Liver (tissue), 9 donors: ENCODE measurements around the gene JAKMIP3. TPM values are rescaled to one million over a fixed set of nuclear protein-coding genes. Genes with fewer than 3 reads are reported as not detected.
A peak's percentile ranks its signal among the peaks of the same experiment; 100 is the strongest.

Experiments
- DNase-seq: peaks from one replicate; pipeline ENCODE4 v3.0.0-alpha.2; 2017; ENCODE audit warnings: low spot score
- H3K27ac ChIP-seq, 2 donors: one replicate each; pipeline ENCODE4 v1.7.0; 2013; ENCODE audit warnings: inconsistent platforms in 2 of 2, low read length in 2 of 2, control low read depth in 1 of 2, low read depth in 1 of 2, mild to moderate bottlenecking in 1 of 2
- H3K27me3 ChIP-seq, 4 donors: one replicate each; pipeline versions ENCODE4 v1.6.1 to v1.7.0; 2013; ENCODE audit warnings: low read length in 3 of 4, inconsistent platforms in 1 of 4, mild to moderate bottlenecking in 1 of 4, moderate library complexity in 1 of 4; ENCODE audit not compliant: control insufficient read depth in 4 of 4, insufficient read depth in 4 of 4
- H3K36me3 ChIP-seq, 4 donors: one replicate each; pipeline versions ENCODE4 v1.6.1 to v1.7.0; 2013; ENCODE audit warnings: low read length in 3 of 4, mild to moderate bottlenecking in 3 of 4, low read depth in 1 of 4, moderate library complexity in 1 of 4; ENCODE audit not compliant: control insufficient read depth in 4 of 4, insufficient read depth in 3 of 4
- H3K4me1 ChIP-seq, 4 donors: one replicate each; pipeline versions ENCODE4 v1.6.1 to v1.7.0; 2013; ENCODE audit warnings: low read length in 3 of 4, mild to moderate bottlenecking in 3 of 4, moderate library complexity in 1 of 4; ENCODE audit not compliant: control insufficient read depth in 4 of 4, insufficient read depth in 4 of 4
- H3K4me3 ChIP-seq, 3 donors: one replicate each; pipeline versions ENCODE4 v1.6.1 to v1.7.0; 2013; ENCODE audit warnings: low read length in 3 of 3, control low read depth in 1 of 3, low read depth in 1 of 3, mild to moderate bottlenecking in 1 of 3
- H3K9ac ChIP-seq, 2 donors: one replicate each; pipeline ENCODE4 v1.7.0; 2013; ENCODE audit warnings: low read length in 2 of 2, mild to moderate bottlenecking in 2 of 2, moderate library complexity in 2 of 2, control low read depth in 1 of 2, low read depth in 1 of 2
- H3K9me3 ChIP-seq, 4 donors: one replicate each; pipeline versions ENCODE4 v1.6.1 to v1.7.0; 2013; ENCODE audit warnings: low read length in 3 of 4; ENCODE audit not compliant: control insufficient read depth in 4 of 4
- ATF3 ChIP-seq: IDR thresholded peaks from 2 replicates; pipeline ENCODE4 v1.6.1; 2016; ENCODE audit warnings: antibody characterized with exemption
- CTCF ChIP-seq: fragments of 150-350 bp; IDR thresholded peaks from 2 replicates; pipeline ENCODE4 v1.5.1; 2017; ENCODE audit warnings: improper control_type of control experiment, low read depth, low read length; ENCODE audit not compliant: missing input control
- EGR1 ChIP-seq, 2 donors: IDR thresholded peaks; 2 replicates each; pipeline ENCODE4 v1.6.1; 2016 to 2018; ENCODE audit warnings: antibody characterized with exemption in 2 of 2, low read depth in 2 of 2
- FOXA1 ChIP-seq: IDR thresholded peaks from 2 replicates; pipeline ENCODE4 v1.6.1; 2016; ENCODE audit warnings: antibody characterized with exemption
- FOXA2 ChIP-seq: IDR thresholded peaks from 2 replicates; pipeline ENCODE4 v1.6.1; 2016; ENCODE audit warnings: antibody characterized with exemption
- GABPA ChIP-seq, 2 donors: IDR thresholded peaks in 1 of 2; conservative IDR thresholded peaks in 1 of 2; 2 replicates each; pipeline ENCODE4 v1.6.1; 2016; ENCODE audit warnings: antibody characterized with exemption in 2 of 2, mild to moderate bottlenecking in 1 of 2, moderate library complexity in 1 of 2
- HNF4G ChIP-seq: IDR thresholded peaks from 2 replicates; pipeline ENCODE4 v1.6.1; 2016; ENCODE audit warnings: antibody characterized with exemption
- JUND ChIP-seq, 2 donors: IDR thresholded peaks; 2 replicates each; pipeline ENCODE4 v1.6.1; 2016; ENCODE audit warnings: antibody characterized with exemption in 2 of 2
- NR2F2 ChIP-seq: IDR thresholded peaks from 2 replicates; pipeline ENCODE4 v1.6.1; 2016; ENCODE audit warnings: antibody characterized with exemption
- RAD21 ChIP-seq, 2 donors: IDR thresholded peaks; 2 replicates each; pipeline ENCODE4 v1.6.1; 2016; ENCODE audit warnings: antibody characterized with exemption in 2 of 2, mild to moderate bottlenecking in 2 of 2
- RXRA ChIP-seq, 2 donors: IDR thresholded peaks; 2 replicates each; pipeline ENCODE4 v1.6.1; 2017 to 2018; ENCODE audit warnings: antibody characterized with exemption in 2 of 2, mild to moderate bottlenecking in 1 of 2
- SP1 ChIP-seq: IDR thresholded peaks from 2 replicates; pipeline ENCODE4 v1.6.1; 2018; ENCODE audit warnings: antibody characterized with exemption, mild to moderate bottlenecking
- TAF1 ChIP-seq: conservative IDR thresholded peaks from 2 replicates; pipeline ENCODE4 v1.6.1; 2016; ENCODE audit warnings: antibody characterized with exemption, mild to moderate bottlenecking
- ZBTB33 ChIP-seq: IDR thresholded peaks from 2 replicates; pipeline ENCODE4 v1.6.1; 2016; ENCODE audit warnings: antibody characterized with exemption
- WGBS: extraction: QIAGEN DNeasy Blood & Tissue Kit; methylation state at CpG from one replicate; pipeline ENCODE4 v1.1.7; 2013; 5-methylcytosine and 5-hydroxymethylcytosine counted together
- polyA plus RNA-seq, 2 donors: library from polyadenylated mRNA; stranded (reverse) in 1 of 2; unstranded in 1 of 2; fragments of 200-250 nt in 1 of 2; fragments of >200 nt in 1 of 2; fragmentation: Nextera tagmentation in 1 of 2; extraction: Ambion mirVana in 1 of 2; gene quantifications; one replicate each; pipeline versions ENCODE4 v1.2.1 to v1.2.3, GENCODE V29; 2013 to 2015
- total RNA-seq, 2 donors: library from RNA; depleted of rRNA; stranded (reverse); fragments of >200 nt; gene quantifications; one replicate each; pipeline ENCODE4 v1.2.3, GENCODE V29; 2014
- TF ChIP-seq, protein P1 (sequence below): IDR thresholded peaks from 2 replicates; pipeline ENCODE4 v1.6.1; 2016; ENCODE audit warnings: antibody characterized with exemption, mild to moderate bottlenecking
- donor health status: healthy.
- donor health status: healthy.
- donor health status: healthy.
- donor health status: healthy.
- donor health status: healthy.

Gene JAKMIP3
- total and polyA plus RNA-seq, 4 donors, result 0.08 to 0.17 (median 0.09) TPM; not detected in 1

DNA sequence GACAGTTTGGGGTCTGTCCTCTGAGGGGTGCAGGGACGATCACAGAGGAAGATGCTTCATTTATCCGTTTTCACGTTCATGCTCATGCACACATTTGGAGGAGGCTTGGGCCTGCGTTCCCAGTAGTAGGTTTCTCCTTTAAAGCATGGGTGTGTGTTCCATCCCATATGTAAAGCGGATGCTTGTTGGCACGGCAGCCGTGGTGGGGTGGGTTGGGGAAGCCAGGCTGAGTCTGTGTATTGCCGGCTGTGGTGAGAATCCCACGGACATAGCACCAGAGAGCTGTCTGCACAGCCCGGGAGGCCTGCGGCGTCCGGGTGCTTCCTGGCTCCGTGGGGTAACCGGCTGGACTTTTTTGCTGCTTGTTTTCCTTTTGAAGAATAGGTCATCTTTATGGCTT is 440 bp downstream of the JAKMIP3 start:
- no peak overlapping the region for H3K9ac ChIP-seq
- H3K36me3 ChIP-seq, result no peaks in the 10 kb centered on the region
- H3K4me1 ChIP-seq, result peaks cover 0 to 10% (median 8%) of the 10 kb centered on the region in 4 donors
- TF ChIP-seq GABPA (IDR thresholded peaks at IDR 0.05 in 1 of 2, conservative IDR thresholded peaks at IDR 0.05 in 1 of 2) (no peak), RAD21 (IDR thresholded peaks at IDR 0.05) (no peak), SP1 (no peak), RXRA (IDR thresholded peaks at IDR 0.05) (no peak), FOXA2 (no peak), TAF1 (no peak), HNF4G (no peak), CTCF (no peak), JUND (IDR thresholded peaks at IDR 0.05) (no peak), EGR1 (IDR thresholded peaks at IDR 0.05; ENCODE audit: low read depth in 2 of 2) (no peak), NR2F2 (no peak), FOXA1 (no peak)
- TF ChIP-seq, protein P1, sequence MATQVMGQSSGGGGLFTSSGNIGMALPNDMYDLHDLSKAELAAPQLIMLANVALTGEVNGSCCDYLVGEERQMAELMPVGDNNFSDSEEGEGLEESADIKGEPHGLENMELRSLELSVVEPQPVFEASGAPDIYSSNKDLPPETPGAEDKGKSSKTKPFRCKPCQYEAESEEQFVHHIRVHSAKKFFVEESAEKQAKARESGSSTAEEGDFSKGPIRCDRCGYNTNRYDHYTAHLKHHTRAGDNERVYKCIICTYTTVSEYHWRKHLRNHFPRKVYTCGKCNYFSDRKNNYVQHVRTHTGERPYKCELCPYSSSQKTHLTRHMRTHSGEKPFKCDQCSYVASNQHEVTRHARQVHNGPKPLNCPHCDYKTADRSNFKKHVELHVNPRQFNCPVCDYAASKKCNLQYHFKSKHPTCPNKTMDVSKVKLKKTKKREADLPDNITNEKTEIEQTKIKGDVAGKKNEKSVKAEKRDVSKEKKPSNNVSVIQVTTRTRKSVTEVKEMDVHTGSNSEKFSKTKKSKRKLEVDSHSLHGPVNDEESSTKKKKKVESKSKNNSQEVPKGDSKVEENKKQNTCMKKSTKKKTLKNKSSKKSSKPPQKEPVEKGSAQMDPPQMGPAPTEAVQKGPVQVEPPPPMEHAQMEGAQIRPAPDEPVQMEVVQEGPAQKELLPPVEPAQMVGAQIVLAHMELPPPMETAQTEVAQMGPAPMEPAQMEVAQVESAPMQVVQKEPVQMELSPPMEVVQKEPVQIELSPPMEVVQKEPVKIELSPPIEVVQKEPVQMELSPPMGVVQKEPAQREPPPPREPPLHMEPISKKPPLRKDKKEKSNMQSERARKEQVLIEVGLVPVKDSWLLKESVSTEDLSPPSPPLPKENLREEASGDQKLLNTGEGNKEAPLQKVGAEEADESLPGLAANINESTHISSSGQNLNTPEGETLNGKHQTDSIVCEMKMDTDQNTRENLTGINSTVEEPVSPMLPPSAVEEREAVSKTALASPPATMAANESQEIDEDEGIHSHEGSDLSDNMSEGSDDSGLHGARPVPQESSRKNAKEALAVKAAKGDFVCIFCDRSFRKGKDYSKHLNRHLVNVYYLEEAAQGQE, result no peak
- no peak overlapping the region for H3K27ac ChIP-seq
- no peaks in the 10 kb centered on the region for H3K9me3 ChIP-seq
- H3K4me3 ChIP-seq, result peak overlapping the region; percentile 39 to 78 (median 58)
- no peak for DNase-seq
- no peaks in the 10 kb centered on the region for H3K27me3 ChIP-seq
- WGBS, result 63% methylated on average over 15 of the region's 15 CpGs

DNA sequence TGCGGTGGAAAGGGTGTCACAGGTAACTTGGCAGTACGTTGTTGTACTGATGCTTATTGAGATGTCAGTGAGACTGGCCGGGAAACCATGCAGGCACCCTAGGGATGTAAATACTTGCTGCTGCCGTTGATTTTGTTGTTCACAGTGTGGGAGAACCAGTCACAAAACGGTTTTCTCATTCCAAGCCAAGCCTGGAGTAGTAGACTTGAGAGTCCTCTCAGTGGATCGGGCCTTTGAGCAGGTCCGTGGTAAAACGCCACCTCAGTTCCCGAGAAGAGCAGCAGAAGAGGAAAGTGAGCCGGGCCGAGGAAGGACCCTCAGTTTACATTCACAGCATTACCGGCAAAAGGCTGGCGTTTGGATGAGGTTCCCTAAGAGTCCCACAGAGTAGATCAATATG is 1.1 kb downstream of the JAKMIP3 start:
- Histone ChIP-seq H3K36me3 (no peaks in the 10 kb centered on the region), H3K9me3 (no peaks in the 10 kb centered on the region), H3K9ac (no peak overlapping the region), H3K4me3 (no peak overlapping the region), H3K27ac (no peak overlapping the region), H3K27me3 (no peaks in the 10 kb centered on the region), H3K4me1 (peaks cover 0 to 10% (median 8%) of the 10 kb centered on the region in 4 donors)
- no peak for DNase-seq
- WGBS, result 93% methylated on average over 13 of the region's 13 CpGs
- no peak for TF ChIP-seq ZBTB33
- no peak for TF ChIP-seq HNF4G
- no peak for TF ChIP-seq GABPA (IDR thresholded peaks at IDR 0.05 in 1 of 2, conservative IDR thresholded peaks at IDR 0.05 in 1 of 2)
- no peak for TF ChIP-seq ATF3
- TF ChIP-seq SP1, result no peak
- TF ChIP-seq NR2F2, result no peak
